Neural progenitor cell (in vitro differentiated cells): ENCODE results near the gene CCDC167.

Source experiments
- EZH2 ChIP-seq: fragments of 200-600 bp; sonication (generic); IDR thresholded peaks from 2 replicates; pipeline ENCODE4 v1.6.1; 2017; ENCODE audit warnings: antibody characterized with exemption, mild to moderate bottlenecking, moderate library complexity
- EZH2phosphoT487 ChIP-seq: fragments of 200-600 bp; sonication (generic); IDR thresholded peaks from 2 replicates; pipeline ENCODE4 v1.6.1; 2017; ENCODE audit warnings: antibody characterized with exemption
- TF ChIP-seq, protein P1 (sequence below): fragments of 200-600 bp; sonication (generic); IDR thresholded peaks from 2 replicates; pipeline ENCODE4 v1.5.1; 2017; ENCODE audit warnings: antibody characterized with exemption, mild to moderate bottlenecking

DNA sequence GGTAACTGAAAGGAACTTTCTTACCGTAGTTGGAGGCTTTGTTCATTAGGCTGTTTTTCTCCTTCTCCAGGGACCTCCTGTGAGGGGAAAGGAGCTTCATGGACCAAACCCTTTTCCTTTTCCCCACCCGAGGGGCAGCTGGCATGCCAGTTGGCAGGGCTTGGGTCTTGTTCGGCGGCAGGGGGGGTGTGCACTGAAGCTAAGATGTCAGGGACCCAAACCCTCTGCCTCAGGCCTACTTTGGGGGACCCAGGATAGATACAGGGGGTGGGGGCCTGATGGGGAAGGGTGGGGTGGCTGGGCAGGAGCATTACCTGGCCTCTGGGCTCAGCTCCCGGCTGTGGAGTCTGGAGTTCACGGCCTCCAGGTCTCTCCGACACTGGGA is 14.9 kb downstream of the CCDC167 start:
- TF ChIP-seq, protein P1, sequence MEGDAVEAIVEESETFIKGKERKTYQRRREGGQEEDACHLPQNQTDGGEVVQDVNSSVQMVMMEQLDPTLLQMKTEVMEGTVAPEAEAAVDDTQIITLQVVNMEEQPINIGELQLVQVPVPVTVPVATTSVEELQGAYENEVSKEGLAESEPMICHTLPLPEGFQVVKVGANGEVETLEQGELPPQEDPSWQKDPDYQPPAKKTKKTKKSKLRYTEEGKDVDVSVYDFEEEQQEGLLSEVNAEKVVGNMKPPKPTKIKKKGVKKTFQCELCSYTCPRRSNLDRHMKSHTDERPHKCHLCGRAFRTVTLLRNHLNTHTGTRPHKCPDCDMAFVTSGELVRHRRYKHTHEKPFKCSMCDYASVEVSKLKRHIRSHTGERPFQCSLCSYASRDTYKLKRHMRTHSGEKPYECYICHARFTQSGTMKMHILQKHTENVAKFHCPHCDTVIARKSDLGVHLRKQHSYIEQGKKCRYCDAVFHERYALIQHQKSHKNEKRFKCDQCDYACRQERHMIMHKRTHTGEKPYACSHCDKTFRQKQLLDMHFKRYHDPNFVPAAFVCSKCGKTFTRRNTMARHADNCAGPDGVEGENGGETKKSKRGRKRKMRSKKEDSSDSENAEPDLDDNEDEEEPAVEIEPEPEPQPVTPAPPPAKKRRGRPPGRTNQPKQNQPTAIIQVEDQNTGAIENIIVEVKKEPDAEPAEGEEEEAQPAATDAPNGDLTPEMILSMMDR: no peak
- TF ChIP-seq EZH2: no peak
- no peak for TF ChIP-seq EZH2phosphoT487
